B cell (primary cell): Measurements from ENCODE around the gene IGF1R.

Experiments used
- CTCF ChIP-seq: fragments of 200-600 bp; IDR thresholded peaks from one replicate; pipeline ENCODE4 v1.8.0; 2022; ENCODE audit warnings: antibody characterized with exemption, mild to moderate bottlenecking
- EZH2 ChIP-seq: IDR thresholded peaks from 2 replicates; pipeline ENCODE4 v1.6.1; 2012; ENCODE audit warnings: borderline replicate concordance, low read depth, mild to moderate bottlenecking, moderate library complexity, low read length; ENCODE audit not compliant: insufficient read depth, poor library complexity, severe bottlenecking

DNA sequence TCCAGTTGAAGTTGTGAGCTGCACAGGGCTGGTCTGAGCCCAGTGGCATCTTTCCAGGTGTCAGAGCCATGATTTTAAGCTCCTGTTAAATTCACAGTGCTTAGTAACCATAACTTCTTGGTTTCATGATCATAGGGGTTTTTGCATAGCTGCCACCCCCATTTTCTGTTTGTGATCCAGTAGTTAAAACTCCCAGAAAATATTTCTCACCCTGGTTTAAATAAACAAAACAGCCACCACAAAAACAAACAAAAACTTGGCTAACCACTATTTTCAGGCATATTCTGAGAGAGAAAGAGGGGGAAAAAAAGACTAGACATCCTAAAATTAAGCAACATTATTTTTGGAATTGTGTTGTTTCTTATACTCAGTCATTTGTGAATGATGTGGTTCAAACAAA lies 175.3 kb downstream of the IGF1R start:
- no peak for TF ChIP-seq CTCF
- TF ChIP-seq EZH2, result no peak
